Measurements from ENCODE around the gene GALNT6. TPM values are rescaled to one million over a fixed set of nuclear protein-coding genes. Genes with fewer than 3 reads are reported as not detected.
A peak's percentile ranks its signal among the peaks of the same experiment; 100 is the strongest.

Gene GALNT6
- total and polyA plus RNA-seq, 9 of the 15 experiments (the other 6 are each of a cell fraction or from before 2014, with no cell fraction given): 1.5 to 8.6 (median 5.1) TPM

GRCh38 chr12:51388069-51388799 lies 3.0 kb downstream of the GALNT6 start (continued):
- TF ChIP-seq GATAD2A (IDR thresholded peaks at IDR 0.05): peak; percentile 77; the same call in 1 of the 2 replicates
- peak; percentile 42 for TF ChIP-seq MTA3 (IDR thresholded peaks at IDR 0.05; ENCODE audit: borderline replicate concordance)
- peak; percentile 59 for TF ChIP-seq TAL1 (IDR thresholded peaks at IDR 0.05)
- TF ChIP-seq PRMT5 (CRISPR knock-in tag; IDR thresholded peaks at IDR 0.05): no peak
- peak; percentile 67 for TF ChIP-seq SMARCE1 (IDR thresholded peaks at IDR 0.05)
- no peak for TF ChIP-seq GABPB1 (CRISPR knock-in tag; IDR thresholded peaks at IDR 0.05)
- no peak for TF ChIP-seq RBBP5 (IDR thresholded peaks at IDR 0.05; ENCODE audit: borderline replicate concordance, insufficient read depth, low read length, poor library complexity, severe bottlenecking)
- TF ChIP-seq IRF9 (tag; IDR thresholded peaks at IDR 0.05): no peak
- no peak for TF ChIP-seq RBM15 (IDR thresholded peaks at IDR 0.05; ENCODE audit: insufficient read depth, low read length)
- no peak for TF ChIP-seq CBFB (CRISPR knock-in tag; IDR thresholded peaks at IDR 0.05)
- TF ChIP-seq BHLHE40 (IDR thresholded peaks at IDR 0.05; ENCODE audit: low read length): 0 out of 2 replicates have a peak, but pooled peaks have one; percentile 36
- TF ChIP-seq MBD2 (IDR thresholded peaks at IDR 0.05; ENCODE audit: borderline replicate concordance, low read depth): no peak
- no peak for TF ChIP-seq ZNF146 (CRISPR knock-in tag; IDR thresholded peaks at IDR 0.05; ENCODE audit: unreplicated experiment)
- TF ChIP-seq FOXM1 (IDR thresholded peaks at IDR 0.05; ENCODE audit: low read depth): peak; percentile 51; the same call in 1 of the 2 replicates
- no peak for TF ChIP-seq FOXM1 (CRISPR knock-in tag; IDR thresholded peaks at IDR 0.05; ENCODE audit: low read depth)
- no peak for TF ChIP-seq ZNF780A (CRISPR knock-in tag; IDR thresholded peaks at IDR 0.05)
- no peak for TF ChIP-seq TGIF2 (CRISPR knock-in tag; IDR thresholded peaks at IDR 0.05)
- no peak for TF ChIP-seq HMGXB4 (CRISPR knock-in tag; IDR thresholded peaks at IDR 0.05)
- TF ChIP-seq ZNF354B (CRISPR knock-in tag; IDR thresholded peaks at IDR 0.05): no peak
- peak; percentile 92 for TF ChIP-seq NFE2 (IDR thresholded peaks at IDR 0.05; ENCODE audit: low read depth)
- TF ChIP-seq ATF1 (CRISPR knock-in tag; IDR thresholded peaks at IDR 0.05): no peak
- no peak for TF ChIP-seq ATF1 (tag; IDR thresholded peaks at IDR 0.05)
- TF ChIP-seq NEUROD1 (IDR thresholded peaks at IDR 0.05; ENCODE audit: borderline replicate concordance, low read depth, low read length, partially characterized antibody): peak; percentile 42
- no peak for TF ChIP-seq RAD21 (CRISPR knock-in tag; conservative IDR thresholded peaks at IDR 0.05 in 1 of 2, IDR thresholded peaks at IDR 0.05 in 1 of 2)
- no peak for TF ChIP-seq ZNF41 (CRISPR knock-in tag; conservative IDR thresholded peaks at IDR 0.05)
- no peak for TF ChIP-seq SFPQ (IDR thresholded peaks at IDR 0.05; ENCODE audit: low read depth, low read length)
